Measurements from ENCODE around the gene TCEAL2. TPM values are rescaled to one million over a fixed set of nuclear protein-coding genes. Genes with fewer than 3 reads are reported as not detected.

TCEAL2 gene
- total and polyA plus RNA-seq, 2 of the 8 experiments (the other 6 are each of a cell fraction or from before 2014, with no cell fraction given): 15.1 TPM; not detected in 1

Other genes starting within 250 kb of the TCEAL2 start
- gene ZMAT1, start 193.7 kb upstream of the TCEAL2 start, total RNA-seq (2021; fragmentation: NEBNext Ultra II Directional; extraction: Animal tissue kit (Norgen Biotek cat#: 25700)): 0.94 and 1.4 TPM in 2 replicates
- gene ZMAT1, start 193.7 kb upstream of the TCEAL2 start, polyA plus RNA-seq (2011; rRNA removed): 0.83 and 1.3 TPM in 2 replicates
- gene TCEAL6, start 16.8 kb downstream of the TCEAL2 start, total RNA-seq (2021; fragmentation: NEBNext Ultra II Directional; extraction: Animal tissue kit (Norgen Biotek cat#: 25700)): not detected in 2 replicates
- not detected in 2 replicates for gene TCEAL6, start 16.8 kb downstream of the TCEAL2 start, polyA plus RNA-seq (2011; rRNA removed)
- gene BEX5, start 30.3 kb downstream of the TCEAL2 start, total RNA-seq (2021; fragmentation: NEBNext Ultra II Directional; extraction: Animal tissue kit (Norgen Biotek cat#: 25700)): 9.9 and 12.0 TPM in 2 replicates
- gene BEX5, start 30.3 kb downstream of the TCEAL2 start, polyA plus RNA-seq (2011; rRNA removed): 0.15 TPM in 1 of 2 replicates, not detected in the other
- gene TCP11X1, start 89.6 kb downstream of the TCEAL2 start, total RNA-seq (2021; fragmentation: NEBNext Ultra II Directional; extraction: Animal tissue kit (Norgen Biotek cat#: 25700)): not detected in 2 replicates
- not detected in 2 replicates for gene TCP11X1, start 89.6 kb downstream of the TCEAL2 start, polyA plus RNA-seq (2011; rRNA removed)
- gene NXF2, start 121.5 kb downstream of the TCEAL2 start, total RNA-seq (2021; fragmentation: NEBNext Ultra II Directional; extraction: Animal tissue kit (Norgen Biotek cat#: 25700)): not detected in 2 replicates
- not detected in 2 replicates for gene NXF2, start 121.5 kb downstream of the TCEAL2 start, polyA plus RNA-seq (2011; rRNA removed)

All from H1 (cell line).